GM12864 (cell line): ENCODE measurements around the gene LINS1.
A peak's percentile ranks its signal among the peaks of the same experiment; 100 is the strongest.

Source experiments
- DNase-seq: peaks from one replicate; pipeline ENCODE4 v3.0.0-alpha.2; 2011; ENCODE audit warnings: low read depth
- H3K4me3 ChIP-seq: 2 replicates; pipeline ENCODE4 v1.5.1; 2011; ENCODE audit warnings: mild to moderate bottlenecking, low read depth, low read length, control low read depth
- TF ChIP-seq, protein P1 (sequence below): IDR thresholded peaks from 2 replicates; pipeline ENCODE4 v1.5.1; 2011; ENCODE audit warnings: low read depth, mild to moderate bottlenecking, moderate library complexity, low read length, control low read depth, inconsistent platforms; ENCODE audit errors: missing control alignments

The LINS1 gene

DNA sequence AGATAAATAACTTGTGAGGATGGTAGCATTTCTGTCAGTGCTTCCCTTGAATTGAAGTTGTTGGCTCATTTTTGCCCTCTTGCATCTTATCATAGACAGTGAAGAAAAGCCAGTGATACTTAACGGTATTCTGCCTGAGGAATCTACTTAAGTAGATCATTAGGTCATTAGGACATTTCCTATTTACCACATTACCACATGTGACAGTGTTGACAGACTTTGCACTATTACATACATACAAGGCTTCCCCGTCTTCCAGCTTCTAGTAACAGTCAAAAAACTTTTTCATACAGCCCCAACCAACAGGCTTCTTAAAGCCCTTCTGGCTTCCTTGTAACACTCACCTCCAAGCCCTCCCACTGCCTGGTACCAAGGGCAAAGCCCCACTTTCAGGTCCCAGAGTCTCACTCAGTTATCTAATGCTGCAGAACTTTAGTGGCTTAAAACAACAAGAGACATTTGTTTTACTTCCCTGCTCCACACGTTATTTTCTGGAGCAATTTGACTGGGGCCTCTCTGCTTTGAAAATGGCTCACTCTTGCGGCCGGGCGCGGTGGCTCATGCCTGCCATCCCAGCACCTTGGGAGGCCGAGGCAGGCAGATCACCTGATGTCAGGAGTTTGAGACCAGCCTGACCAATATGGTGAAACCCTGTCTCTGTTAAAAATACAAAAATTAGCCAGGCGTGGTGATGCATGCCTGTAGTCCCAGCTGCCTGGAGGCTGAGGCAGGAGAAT lies 40.4 kb upstream of the LINS1 start:
- no peak overlapping the region for H3K4me3 ChIP-seq
- TF ChIP-seq, protein P1, sequence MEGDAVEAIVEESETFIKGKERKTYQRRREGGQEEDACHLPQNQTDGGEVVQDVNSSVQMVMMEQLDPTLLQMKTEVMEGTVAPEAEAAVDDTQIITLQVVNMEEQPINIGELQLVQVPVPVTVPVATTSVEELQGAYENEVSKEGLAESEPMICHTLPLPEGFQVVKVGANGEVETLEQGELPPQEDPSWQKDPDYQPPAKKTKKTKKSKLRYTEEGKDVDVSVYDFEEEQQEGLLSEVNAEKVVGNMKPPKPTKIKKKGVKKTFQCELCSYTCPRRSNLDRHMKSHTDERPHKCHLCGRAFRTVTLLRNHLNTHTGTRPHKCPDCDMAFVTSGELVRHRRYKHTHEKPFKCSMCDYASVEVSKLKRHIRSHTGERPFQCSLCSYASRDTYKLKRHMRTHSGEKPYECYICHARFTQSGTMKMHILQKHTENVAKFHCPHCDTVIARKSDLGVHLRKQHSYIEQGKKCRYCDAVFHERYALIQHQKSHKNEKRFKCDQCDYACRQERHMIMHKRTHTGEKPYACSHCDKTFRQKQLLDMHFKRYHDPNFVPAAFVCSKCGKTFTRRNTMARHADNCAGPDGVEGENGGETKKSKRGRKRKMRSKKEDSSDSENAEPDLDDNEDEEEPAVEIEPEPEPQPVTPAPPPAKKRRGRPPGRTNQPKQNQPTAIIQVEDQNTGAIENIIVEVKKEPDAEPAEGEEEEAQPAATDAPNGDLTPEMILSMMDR = no peak
- no peak for DNase-seq

DNA sequence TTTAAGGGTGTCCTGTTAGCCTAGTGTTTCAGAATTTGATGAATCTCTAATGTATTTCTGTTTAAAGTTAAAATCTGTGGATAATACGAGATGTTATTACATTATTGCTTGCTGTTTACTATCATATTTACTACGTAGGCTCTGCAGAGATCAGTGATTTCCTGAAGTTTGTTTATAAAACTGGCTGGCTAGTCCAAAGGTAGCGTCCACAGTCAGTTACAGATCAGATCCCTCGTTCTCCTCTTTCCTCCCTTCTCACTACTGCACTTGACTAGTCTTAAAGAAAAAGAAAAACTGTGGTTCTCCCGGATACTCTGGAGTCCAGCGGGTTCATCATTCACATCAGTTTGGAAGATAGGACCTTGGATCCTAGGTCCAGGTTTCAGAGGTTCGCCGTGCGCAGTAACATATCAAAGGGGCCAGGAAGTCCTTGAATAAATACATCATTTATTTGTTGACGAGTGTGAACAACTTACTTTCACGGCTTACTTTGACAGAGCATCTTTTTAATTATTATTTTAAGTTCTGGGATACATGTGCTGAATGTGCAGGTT lies 36.3 kb upstream of the LINS1 start:
- no peak for DNase-seq
- TF ChIP-seq, protein P1 = no peak
- H3K4me3 ChIP-seq = no peak overlapping the region

DNA sequence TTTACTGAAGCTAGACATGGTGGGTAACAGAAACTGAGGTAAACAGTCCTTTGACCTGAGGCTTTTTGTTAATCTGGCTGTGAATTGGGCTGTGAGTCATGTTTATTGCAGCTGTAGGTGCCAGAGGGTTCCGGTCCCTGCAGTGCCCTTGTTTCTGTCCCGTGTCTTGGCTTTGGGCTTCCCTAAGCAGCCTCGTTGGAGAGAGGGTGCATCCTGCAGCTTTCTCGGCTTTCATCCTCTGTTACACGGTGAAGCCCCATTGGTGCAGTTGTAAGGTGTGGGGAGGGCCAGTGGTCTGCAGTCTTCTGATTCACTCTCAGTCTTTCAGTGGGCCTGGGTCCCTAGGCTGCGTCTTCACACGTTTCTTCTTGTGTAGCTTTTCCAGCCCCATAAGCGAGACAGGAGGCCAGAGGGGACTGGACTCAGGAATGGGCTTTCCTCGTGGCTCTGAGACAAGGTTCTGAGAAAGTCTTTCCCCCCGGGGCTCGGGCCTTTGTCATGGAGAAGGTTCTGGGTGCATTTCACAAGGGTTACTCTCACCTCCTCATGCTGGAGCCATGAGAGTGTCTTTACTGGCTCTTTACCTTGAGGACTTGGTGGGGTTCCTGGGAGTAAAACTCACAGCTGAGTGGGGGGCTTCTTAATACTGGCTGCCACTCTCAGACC lies 33.6 kb upstream of the LINS1 start:
- no peak for DNase-seq
- H3K4me3 ChIP-seq = no peak overlapping the region
- TF ChIP-seq, protein P1 = no peak

DNA sequence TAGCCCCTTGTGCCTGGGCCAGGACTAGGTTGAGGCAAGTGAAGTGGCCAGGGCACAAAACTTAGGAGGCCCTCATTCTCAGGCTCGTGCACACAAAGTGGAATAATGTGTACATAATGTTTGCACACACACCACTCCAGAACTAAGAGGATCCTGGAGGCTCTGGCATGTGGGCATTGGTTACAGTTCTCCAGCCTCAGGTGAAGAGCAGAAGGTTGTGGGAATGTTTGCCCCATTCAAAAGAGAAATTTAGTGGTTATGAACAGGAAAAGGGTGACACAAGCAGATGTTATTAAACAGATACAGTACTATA lies 31.7 kb upstream of the LINS1 start:
- no peak overlapping the region for H3K4me3 ChIP-seq
- TF ChIP-seq, protein P1 = no peak
- no peak for DNase-seq

DNA sequence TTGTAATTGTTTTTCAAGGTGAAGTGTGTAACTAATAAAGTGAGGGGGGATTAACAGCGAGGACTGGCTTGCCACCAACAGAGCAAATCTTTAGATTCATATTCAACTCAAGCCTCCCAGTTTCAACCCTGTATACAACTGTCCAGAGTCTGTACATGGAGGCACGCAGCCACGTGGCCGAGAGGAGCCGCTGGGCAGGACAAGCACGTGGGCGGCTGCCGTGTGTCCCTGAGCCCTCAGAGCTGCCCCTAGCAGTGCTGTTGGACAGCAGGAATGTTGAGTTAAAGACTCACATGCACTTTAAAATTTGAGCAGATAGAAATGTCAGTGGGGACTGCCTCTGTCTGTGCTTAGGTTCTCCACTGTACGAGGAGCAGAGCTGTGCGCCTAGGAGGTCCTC lies 29.8 kb upstream of the LINS1 start:
- TF ChIP-seq, protein P1 = no peak
- H3K4me3 ChIP-seq = no peak overlapping the region
- no peak for DNase-seq

DNA sequence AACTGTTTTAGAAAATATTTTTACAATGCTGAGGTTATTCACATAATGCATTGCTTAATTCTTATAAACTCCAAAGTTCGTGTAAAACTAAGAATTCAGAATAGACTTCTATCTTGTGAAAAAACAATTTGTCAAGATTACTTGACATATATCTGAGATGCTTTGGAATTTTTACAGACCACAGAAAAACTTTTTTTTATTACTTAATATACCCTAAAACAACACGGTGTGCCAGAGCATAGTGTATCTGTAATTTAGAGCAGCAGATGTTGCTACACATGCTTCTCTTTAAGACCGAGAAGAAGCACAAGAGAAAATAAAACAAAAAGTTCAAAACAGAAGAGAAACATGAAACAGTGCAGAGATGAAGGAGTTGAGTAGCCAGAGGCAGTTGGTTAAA lies 26.8 kb upstream of the LINS1 start:
- TF ChIP-seq, protein P1 = no peak
- no peak for DNase-seq

DNA sequence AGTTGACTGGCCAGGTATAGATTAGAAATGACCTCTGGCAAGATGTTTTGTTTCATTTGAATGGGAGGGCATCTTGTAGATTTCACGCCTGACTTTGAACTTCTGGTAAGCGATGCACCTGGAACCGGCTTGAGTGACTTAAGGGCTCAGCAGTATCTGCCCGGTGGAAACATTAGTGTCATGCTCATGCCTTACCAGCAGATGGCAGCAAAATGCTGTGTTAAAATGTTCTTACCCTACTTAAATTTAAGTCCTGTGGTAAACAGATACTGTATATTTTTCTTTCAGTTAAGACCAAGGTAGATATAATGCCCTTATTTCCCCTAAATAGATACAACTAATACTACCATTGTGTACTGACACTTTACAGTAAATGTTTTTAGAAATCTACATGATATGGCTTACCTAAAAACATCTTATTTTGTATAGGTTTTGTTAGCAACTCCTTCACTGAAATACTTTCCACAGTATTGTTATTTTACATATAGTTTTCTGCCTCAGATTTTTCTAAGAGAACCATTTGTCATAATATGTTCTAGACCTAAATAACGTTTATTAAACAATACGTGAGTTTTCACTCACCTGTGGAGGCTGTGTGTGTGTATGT lies 25.9 kb upstream of the LINS1 start:
- DNase-seq = peak; percentile 63
- TF ChIP-seq, protein P1 = peak; percentile 78

More for the DNA sequence above, 26.8 kb upstream of the LINS1 start:
- no peak overlapping the region for H3K4me3 ChIP-seq

More for the DNA sequence above, 25.9 kb upstream of the LINS1 start:
- H3K4me3 ChIP-seq = no peak overlapping the region
